Ureter (tissue), 1 donor: ENCODE measurements around the gene TEX12. TPM values are rescaled to one million over a fixed set of nuclear protein-coding genes. Genes with fewer than 3 reads are reported as not detected.
"Not testable (repeated sequence)": the region's sequence is repeated elsewhere in the genome, so short reads cannot be mapped to it uniquely, and the experiment has no call there.

Experiments used
- DNase-seq: peaks from one replicate; pipeline ENCODE4 v3.0.0-alpha.2; 2020; ENCODE audit warnings: low spot score
- total RNA-seq: library from RNA; stranded (reverse); gene quantifications from one replicate; pipeline ENCODE4 v1.2.4, GENCODE V29; 2023
- donor health status: DM: yes; HTN: yes; CAD: no.

Gene TEX12, protein sequence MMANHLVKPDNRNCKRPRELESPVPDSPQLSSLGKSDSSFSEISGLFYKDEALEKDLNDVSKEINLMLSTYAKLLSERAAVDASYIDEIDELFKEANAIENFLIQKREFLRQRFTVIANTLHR
- total RNA-seq: 0.68 TPM

GRCh38 chr11:112167145-112167544, at the start of gene TEX12:
TSS of gene TEX12 (plus strand) at chr11:112167372. CDS start at chr11:112169269, 1,897 bp downstream.
- no peak for DNase-seq

DNA sequence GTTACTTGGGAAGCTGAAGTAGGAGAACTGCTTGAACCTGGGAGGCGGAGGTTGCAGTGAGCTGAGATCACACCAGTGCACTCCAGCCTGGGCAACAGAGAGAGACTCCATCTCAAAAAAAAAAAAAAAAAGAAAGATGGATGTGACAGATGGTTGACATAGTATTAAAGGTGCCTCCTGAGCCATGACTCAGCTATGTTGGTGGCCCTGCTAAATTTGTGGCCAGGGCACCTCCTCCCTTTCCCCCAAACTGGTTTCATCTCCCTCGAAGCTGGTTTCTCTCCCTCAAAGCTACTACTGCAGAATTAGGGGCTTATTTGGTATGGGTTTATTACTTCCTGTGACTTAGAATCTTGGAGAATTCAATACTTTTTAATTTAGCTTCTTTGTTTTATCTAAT, 49.0 kb upstream of the TEX12 start:
- no peak for DNase-seq

- DNase-seq: no peak
These were observed 45.1 kb upstream of the TEX12 start for GRCh38 chr11:112121981-112122615.

GRCh38 chr11:112123129-112123528, 44.0 kb upstream of the TEX12 start:
- no peak for DNase-seq

DNA sequence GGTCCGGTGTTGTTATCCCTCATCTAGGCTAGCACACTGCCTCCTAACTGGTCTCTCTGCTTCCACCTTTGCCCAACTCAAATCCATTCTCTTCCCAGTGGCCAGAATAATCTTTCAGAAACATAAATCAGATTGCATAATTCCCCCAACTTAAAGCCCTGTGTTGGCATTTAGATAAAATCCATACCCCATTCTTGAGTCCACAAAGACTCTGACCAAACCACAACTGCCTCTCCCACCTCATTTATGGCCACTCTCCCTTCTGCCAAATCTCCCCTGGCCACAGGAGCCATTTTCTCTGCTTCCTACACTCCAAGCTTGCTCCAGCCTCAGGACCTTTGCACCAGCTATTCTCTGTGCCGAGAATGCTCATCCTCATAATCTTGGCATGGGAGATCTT, 40.1 kb upstream of the TEX12 start:
- no peak for DNase-seq

DNA sequence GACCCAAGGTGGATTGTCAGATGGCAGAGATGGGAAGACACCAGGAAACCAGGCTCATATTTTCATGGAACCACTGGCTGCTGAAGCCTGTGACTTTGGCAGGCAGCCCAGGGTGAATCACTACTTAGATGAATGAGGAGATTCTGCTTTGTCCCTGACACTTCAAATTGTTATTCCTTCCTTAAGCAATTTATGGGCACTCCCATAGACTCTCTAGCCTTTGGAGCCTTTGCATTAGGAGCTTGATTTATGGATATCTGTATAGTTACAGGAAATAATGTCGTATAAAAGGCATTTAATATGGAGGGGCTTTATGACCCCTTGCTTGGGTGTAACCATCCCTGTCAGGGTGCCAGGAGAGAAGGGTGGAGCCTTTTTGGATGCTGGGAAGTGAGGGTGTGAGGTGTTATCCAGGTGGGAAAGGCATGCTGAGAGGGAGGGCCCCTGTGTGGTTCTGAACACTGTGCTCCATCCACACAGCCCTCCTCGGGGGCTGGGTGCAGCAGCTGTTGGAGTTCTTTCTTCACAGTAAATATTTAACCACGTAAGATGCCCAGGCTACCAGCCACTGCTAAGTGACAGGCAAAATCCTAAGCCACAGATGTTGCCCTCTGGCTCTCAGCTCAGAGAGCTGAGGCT, 38.6 kb upstream of the TEX12 start:
- DNase-seq: no peak

DNA sequence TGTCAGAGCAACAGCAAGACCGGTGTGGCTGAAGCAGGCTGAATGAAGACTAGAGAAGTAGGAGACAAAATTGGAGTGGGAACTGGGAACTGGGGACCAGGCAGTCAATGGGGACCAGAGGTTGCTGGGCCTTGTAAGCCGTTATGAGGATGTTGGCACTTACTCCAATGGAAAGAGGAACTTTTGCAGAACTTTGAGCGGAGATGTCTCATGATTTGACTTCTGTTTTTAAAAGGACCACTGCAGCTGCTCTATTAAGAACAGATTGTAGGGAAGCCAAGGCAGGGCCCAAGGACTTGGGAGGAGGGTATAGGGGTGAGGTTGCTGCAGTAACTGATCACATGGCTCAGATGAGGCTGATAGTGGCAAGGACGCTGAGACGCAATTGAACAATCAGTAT, 37.5 kb upstream of the TEX12 start:
- DNase-seq: no peak

- no peak for DNase-seq
These were observed 34.4 kb upstream of the TEX12 start for GRCh38 chr11:112132737-112133136.

DNA sequence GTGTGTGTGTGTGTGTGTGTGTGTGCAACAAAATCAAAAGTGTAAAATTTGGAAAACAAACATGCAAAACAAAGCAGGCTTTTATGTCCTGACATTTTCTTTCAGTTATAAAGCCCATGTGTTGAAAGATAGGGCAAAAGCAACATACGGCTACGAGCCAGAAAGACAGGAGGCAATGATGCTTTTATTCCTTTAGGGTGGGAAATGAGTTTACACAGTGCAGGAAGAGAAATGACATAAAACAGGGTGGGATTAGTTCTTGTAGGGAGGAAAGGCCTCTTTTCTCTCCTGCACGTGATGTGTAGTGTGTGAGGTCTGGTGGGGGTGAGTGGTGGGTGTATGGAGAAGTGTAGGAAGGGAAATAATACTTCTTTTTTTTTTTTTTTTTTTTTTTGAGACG, 32.7 kb upstream of the TEX12 start:
- DNase-seq: no peak

- no peak for DNase-seq
These were observed 23.6 kb upstream of the TEX12 start for GRCh38 chr11:112143597-112143996.

GRCh38 chr11:112150517-112150916, 16.7 kb upstream of the TEX12 start:
- DNase-seq: no peak

GRCh38 chr11:112156153-112156955, 10.8 kb upstream of the TEX12 start:
- DNase-seq: no peak

DNA sequence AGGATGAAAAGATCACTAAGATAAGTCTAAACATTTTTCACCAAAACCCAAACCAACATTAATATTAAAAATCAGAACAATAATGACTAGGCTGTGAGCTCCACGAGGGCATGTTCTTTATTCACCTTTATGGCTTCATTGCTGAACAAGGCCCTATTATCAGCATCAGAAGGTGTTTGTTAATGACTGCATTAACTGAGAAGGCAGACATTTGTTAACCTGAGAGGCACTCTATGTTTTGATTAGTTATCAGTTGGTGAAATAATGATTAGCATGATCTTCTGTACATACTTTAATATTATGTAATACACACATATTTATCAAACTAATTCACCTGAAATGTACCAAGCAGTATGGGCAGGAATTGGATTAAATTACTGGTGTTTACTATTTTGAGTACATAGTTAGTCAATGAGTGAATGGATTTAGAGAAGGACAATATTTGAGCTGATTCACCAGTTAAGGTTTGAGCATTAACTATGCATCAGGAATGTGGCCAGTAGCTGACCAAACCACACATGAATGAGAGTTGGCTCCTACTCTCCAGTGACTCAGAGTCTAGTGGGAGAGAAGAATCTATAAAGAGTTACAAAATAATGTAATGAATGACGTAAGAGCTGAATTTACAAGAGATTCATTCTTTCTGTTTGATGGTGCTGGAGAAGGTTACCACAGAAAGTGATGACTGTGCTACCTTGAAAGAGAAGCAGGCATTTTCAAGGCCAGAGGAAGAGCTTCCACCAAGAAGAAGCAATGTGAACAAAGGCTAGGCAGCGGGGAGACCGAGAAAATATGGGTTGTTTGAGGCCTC, 10.0 kb upstream of the TEX12 start:
- DNase-seq: no peak

GRCh38 chr11:112159098-112160065, 7.8 kb upstream of the TEX12 start:
- DNase-seq: no peak

DNA sequence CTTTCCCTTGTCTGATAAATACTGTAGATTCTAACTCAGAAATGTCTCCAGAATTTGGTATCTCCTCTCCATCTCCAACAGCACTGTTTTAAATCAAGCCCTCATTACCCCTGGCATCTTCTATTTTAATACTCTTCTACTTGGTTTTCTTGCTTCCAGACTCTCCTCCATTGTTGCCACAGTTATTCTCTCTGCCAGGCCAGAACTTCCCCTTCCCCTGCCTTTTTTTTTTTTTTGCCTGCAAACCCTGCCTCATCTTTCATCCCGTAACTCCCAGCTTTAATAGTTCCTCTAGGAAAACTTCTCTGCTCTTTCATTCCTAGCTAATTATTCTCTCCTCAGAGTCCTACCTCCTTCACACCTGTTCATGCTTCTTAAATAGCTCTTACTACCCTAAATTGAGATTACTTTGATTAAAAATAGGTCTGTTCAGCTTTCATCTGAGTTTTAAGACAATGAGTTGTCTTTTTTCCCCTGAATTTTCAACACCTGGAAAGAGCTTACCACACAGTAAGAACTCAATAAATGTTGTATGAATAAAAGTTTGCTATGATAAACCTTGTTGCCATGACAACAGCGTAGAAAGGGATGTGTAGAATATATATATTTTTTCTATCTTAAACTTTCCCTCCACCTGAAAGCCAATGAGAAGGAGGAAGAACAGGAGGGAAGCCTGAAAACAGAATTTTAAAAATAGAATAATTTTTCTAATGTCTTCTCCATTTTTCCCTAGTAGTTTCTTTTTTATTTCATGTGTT, 6.9 kb upstream of the TEX12 start:
- DNase-seq: no peak

- no peak for DNase-seq
These were observed 6.2 kb upstream of the TEX12 start for GRCh38 chr11:112161012-112161411.

DNA sequence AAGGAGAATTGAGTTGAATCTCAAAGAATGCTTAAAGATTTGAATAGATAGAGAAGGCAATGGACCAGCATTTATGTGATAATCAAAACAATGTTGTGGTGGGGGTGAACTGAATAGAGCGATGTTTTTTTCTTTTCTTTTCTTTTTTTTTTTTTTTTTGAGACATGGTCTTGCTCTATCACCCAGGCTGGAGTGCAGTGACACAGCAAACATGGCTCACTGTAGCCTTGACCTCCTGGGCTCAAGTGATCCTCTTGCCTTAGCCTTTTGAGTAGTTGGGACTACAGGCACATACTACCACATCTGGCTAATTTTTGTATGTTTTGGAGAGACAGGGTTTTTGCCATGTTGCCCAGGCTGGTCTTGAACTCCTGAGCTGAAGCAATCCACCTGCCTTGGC, 5.0 kb upstream of the TEX12 start:
- not testable (repeated sequence) for DNase-seq

DNA sequence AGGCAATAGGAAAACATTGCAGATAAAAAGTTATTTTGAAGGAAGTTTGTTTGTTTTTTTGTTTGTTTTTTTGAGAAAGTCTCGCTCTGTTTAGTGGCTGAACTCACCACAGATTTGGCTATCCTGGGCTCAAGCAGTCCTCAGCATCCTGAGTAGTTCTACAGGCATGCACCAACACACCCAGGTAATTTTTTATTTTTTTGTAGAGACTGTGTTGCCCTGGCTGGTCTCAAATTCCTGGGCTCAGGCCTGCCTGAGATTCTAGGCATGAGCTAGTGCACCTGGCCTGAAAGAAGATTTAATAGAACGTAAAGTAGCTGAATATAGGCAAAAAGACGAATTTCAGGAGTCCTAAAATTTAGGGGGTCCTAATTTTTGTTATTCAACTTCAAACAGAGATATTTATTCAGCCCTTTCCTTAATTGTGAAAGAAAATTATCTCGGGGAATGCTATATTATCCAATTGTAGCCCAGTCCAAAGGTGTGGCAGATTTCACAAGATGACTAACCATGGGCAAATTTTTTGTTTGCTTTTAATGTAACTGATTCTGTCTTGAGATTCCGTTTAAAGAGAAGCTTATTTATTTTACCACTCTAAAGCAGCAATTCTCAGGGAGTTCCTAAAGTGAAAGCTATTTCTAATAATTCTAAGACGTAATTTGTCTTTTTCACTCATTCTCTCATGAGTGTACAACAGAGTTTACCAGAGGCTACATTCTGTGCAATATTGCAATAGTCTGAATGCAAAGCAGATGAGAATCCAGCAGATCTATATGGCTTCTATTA, 4.2 kb upstream of the TEX12 start:
- DNase-seq: no peak
